A549 treated with GW870086 at 1 μM for 4 hours (cell line): ENCODE results near the gene UGDH. TPM values are rescaled to one million over a fixed set of nuclear protein-coding genes. Genes with fewer than 3 reads are reported as not detected.

ENCODE experiments used
- total RNA-seq: library from RNA; stranded (reverse); fragments of 200-300 nt; extraction: Qiagen RNA extraction; gene quantifications from 5 replicates; pipeline ENCODE4 v1.2.3, GENCODE V29; 2022; ENCODE audit warnings: low read depth

Gene UGDH
- total RNA-seq: 211 to 314 TPM (median 235 TPM) in 5 replicates

DNA sequence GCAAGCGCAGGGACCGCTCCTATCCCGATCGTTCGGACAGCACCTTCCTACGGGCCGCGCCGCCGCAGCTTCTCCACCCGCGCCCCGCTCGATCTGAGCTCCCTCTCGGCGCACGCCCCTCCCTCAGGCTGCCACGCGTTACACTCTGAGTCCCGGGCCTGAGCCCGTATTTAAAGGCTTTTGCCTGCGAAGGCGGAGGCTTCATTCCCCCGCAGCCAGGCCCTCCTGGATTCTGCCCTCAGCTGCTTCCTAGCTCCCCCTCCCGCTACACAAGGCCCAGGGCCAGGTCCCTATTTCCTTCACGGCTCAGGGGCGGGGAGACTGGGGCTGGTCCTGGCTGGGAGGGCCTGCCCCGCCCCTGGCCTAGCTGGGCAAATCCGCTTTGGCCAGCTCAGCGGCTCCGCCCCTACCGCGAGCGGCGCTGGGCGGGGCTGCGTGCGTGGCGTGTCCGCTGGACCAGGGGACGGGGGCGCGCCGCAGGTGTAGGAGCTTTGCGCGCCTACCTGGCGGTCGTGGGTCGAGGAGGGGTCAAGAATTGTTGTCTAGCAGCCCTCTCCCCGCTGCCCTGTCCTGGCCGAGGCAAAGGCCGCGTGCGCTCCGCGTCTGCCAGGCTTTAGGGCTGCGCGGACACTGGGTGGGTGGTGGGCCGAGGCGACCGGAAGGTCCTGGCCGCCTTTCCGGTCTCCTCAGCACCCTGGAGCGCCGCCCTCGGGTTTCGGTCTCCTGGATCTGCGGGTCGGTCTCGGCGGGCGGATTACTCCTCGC is at the start of gene UGDH:
Gene UGDH, minus strand, starts transcription at position 144 of the 765 bp plus-strand sequence. CDS start 5,927 bp downstream, outside the sequence.

DNA sequence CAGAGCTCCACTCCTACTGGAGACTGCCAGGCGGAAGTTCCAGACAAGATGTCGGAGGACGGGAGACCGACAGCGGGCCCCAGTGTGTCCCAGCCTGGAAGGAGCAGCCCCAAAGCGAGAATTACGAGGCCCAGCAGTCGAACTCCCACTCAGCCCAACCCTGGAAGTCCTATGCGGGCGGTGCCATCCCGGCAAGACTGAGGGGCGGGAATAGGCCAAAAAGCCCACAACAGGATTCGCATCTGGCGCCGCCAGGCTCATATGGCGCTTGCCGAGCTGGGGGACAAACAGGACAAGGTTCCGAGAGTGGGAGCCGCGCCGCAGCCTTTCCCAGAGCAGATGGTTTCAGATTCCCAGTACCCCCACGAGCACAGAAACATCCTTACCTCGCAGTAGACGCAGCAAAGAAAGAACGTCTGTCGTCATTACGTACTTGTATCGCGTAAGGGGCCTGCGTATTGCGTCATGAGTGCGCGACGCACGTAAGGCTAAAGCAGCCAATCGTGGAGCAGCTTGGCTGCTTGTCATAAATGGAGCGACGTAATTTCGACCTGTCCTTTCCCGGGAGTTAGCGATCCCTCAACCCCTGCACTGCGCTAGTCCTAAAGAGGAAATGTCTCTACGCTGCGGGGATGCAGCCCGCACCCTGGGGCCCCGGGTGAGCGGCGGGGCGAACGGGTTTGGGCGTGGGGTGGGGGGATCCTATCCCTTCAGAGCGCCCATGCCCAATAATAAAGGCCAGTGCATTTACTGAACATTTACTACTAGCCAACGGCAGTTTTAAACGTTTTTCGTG is 68.5 kb downstream of the UGDH start, which contains the start of the genes LIAS and RPL9:
Gene LIAS, plus strand, starts transcription at position 552 of the 796 bp plus-strand sequence. Its CDS starts 62 bp downstream, at position 614.
Gene RPL9, minus strand, starts transcription at position 418 of the 796 bp plus-strand sequence. CDS start 483 bp downstream, outside the sequence.

Other genes starting within 250 kb of the UGDH start
- gene RFC1, start 161.1 kb downstream of the UGDH start, total RNA-seq: 17.0 to 22.2 TPM (median 17.9 TPM) in 5 replicates
- gene KLB, start 120.5 kb downstream of the UGDH start, total RNA-seq: 0.08 to 0.15 TPM (median 0.11 TPM) in 5 replicates
- 898 to 1,713 TPM (median 907 TPM) in 5 replicates for gene RPL9, start 68.5 kb downstream of the UGDH start, total RNA-seq
- gene LIAS, start 68.4 kb downstream of the UGDH start, total RNA-seq: 10.0 to 12.5 TPM (median 11.1 TPM) in 5 replicates
- 11.6 to 16.4 TPM (median 15.2 TPM) in 5 replicates for gene SMIM14, start 111.4 kb upstream of the UGDH start, total RNA-seq
- 55.9 to 79.5 TPM (median 73.4 TPM) in 5 replicates for gene UBE2K, start 170.7 kb upstream of the UGDH start, total RNA-seq